Fibroblast of pulmonary artery (primary cell): ENCODE data around the gene PSME2.

Experiments used
- DNase-seq: peaks from one replicate; pipeline ENCODE4 v3.0.0-alpha.2; 2010; ENCODE audit warnings: low read depth
- H3K4me3 ChIP-seq: replicated peaks from 2 replicates; pipeline ENCODE4 v1.5.1; 2011; ENCODE audit warnings: low read depth, mild to moderate bottlenecking, control low read depth, low read length, moderate library complexity
- TF ChIP-seq, protein P1 (sequence below): IDR thresholded peaks from 2 replicates; pipeline ENCODE4 v1.5.1; 2011; ENCODE audit warnings: mild to moderate bottlenecking, control low read depth, low read length, inconsistent platforms; ENCODE audit errors: missing control alignments

Gene PSME2

DNA sequence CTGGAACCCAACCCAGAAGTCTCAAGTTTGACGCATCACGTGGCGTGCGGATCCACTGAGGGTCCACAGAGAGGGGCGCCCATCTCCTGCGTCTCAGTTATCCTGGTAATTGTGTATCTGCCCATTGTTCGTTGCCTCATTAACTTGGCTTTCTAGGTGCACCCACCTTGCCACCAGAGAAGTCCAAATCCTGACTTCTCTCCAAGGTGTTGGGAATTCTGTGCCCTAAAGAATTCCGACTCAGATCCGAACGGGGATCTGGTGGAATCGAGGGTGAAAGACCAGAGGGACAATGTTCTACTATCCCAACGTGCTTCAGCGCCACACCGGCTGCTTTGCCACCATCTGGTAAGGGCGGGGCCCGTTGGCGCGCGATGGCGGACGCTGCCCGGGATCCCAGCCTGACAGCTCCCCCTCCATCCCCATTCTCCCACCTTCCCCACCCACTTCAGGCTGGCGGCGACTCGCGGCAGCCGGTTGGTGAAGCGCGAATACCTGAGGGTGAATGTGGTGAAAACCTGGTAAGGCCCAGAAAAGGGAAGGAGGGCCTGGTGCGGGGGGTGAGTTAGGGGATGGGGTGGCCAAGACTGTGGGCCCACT, 26.0 kb upstream of the PSME2 start:
- TF ChIP-seq, protein P1, sequence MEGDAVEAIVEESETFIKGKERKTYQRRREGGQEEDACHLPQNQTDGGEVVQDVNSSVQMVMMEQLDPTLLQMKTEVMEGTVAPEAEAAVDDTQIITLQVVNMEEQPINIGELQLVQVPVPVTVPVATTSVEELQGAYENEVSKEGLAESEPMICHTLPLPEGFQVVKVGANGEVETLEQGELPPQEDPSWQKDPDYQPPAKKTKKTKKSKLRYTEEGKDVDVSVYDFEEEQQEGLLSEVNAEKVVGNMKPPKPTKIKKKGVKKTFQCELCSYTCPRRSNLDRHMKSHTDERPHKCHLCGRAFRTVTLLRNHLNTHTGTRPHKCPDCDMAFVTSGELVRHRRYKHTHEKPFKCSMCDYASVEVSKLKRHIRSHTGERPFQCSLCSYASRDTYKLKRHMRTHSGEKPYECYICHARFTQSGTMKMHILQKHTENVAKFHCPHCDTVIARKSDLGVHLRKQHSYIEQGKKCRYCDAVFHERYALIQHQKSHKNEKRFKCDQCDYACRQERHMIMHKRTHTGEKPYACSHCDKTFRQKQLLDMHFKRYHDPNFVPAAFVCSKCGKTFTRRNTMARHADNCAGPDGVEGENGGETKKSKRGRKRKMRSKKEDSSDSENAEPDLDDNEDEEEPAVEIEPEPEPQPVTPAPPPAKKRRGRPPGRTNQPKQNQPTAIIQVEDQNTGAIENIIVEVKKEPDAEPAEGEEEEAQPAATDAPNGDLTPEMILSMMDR: no peak
- DNase-seq: no peak
- peak overlapping the region; percentile 23 for H3K4me3 ChIP-seq

DNA sequence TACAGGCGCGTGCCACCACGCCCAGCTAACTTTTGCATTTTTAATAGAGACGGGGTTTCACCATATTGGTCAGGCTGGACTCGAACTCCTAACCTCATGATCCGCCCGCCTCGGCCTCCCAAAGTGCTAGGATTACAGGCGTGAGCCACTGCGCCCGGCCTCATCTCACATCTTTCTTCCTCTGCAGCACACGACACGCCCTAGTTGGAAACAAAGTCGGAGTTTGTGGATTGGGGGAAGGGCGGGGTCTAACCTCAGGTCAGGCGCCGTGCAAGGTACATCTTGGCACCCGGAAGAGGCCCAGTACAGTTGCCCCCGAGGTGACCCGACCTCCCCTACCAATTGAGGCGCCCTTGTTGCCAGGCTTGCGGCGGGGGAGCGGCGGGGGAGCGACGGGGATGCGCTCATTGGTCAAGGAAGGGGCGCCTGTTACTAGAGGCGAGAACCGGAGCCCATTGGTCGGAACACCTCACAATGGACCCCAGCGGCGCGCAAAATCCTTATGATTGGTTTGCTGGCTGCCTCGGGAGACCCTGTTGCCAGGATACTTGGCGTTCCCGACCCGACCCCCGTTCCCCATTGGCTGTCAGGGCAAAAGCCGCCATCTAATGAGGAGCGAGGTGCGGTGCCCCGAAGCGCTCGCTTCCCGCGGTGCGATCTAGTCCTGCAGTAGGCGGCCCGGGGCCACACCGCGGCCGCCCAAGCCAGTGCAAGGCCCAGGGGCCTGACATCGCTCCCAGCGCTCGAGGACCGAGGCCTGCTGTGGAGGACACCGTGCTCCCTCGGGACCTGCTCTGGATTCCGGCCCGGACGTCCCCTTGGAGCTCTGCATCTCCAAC, 25.2 kb upstream of the PSME2 start, which contains the start of gene REC8:
Gene REC8, plus strand, starts transcription at position 659 of the 839 bp plus-strand sequence. CDS start 473 bp downstream, outside the sequence.
- TF ChIP-seq, protein P1: no peak
- peak; percentile 72 for DNase-seq
- peak within 1 kb of the TSS; percentile 23 for H3K4me3 ChIP-seq

DNA sequence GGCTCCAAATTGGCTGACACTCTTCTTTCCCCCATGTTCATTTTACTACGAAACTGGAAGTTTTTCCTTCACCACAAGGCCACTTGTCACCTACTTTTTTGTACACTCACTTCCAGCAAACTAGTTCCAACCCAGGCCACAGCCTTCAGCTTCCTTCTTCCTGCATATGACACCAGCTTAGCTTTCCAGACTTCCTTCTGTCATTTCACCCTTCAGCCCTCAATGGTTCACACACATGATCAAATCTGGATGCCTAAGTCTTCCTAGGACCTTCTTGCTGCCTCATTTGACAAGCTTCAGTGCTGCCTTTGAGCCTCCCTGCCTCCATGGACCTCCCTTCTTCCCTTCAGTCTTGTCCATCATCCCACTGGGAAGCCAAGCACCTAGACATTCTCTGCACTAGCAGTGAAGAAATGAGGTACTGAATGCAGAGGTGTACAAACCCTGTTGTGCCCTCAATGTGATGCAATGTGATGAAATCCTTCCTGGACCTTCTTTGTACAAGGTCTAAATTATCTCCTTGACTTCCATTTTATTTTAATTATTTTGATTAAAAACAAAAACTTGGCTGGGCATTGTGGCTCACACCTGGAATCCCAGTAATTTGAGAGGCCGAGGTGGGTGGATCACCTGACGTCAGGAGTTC, 21.2 kb upstream of the PSME2 start:
- no peak for DNase-seq
- TF ChIP-seq, protein P1: no peak
- no peak overlapping the region for H3K4me3 ChIP-seq

- no peak overlapping the region for H3K4me3 ChIP-seq
- DNase-seq: no peak
- TF ChIP-seq, protein P1: no peak
Observed at GRCh38 chr14:24165785-24166184, 19.4 kb upstream of the PSME2 start.

- DNase-seq: no peak
- TF ChIP-seq, protein P1: no peak
- H3K4me3 ChIP-seq: no peak overlapping the region
Observed at GRCh38 chr14:24164518-24164991, 18.1 kb upstream of the PSME2 start.

DNA sequence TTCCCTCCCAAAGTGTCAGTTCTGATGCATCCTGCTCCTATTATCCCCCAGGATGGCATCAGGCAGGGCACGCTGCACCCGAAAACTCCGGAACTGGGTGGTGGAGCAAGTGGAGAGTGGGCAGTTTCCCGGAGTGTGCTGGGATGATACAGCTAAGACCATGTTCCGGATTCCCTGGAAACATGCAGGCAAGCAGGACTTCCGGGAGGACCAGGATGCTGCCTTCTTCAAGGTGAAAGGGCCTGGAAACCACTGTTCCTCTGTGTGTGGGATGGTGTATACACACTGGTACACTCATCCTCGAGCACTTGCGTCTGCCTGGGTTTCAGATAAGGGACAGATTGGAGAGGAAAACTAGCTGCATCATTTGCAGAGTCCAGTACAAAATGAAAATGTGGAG, 15.7 kb upstream of the PSME2 start:
- peak overlapping the region; percentile 91 for H3K4me3 ChIP-seq
- TF ChIP-seq, protein P1: no peak
- peak; percentile 57 for DNase-seq
